Kasumi-1 (cell line): Measurements from ENCODE around the gene GALNT17.

Experiments
- DNase-seq, 2 experiments: peaks; one replicate each; lab custom pipeline; 2025; lab: John Stamatoyannopoulos, UW

Gene GALNT17

DNA sequence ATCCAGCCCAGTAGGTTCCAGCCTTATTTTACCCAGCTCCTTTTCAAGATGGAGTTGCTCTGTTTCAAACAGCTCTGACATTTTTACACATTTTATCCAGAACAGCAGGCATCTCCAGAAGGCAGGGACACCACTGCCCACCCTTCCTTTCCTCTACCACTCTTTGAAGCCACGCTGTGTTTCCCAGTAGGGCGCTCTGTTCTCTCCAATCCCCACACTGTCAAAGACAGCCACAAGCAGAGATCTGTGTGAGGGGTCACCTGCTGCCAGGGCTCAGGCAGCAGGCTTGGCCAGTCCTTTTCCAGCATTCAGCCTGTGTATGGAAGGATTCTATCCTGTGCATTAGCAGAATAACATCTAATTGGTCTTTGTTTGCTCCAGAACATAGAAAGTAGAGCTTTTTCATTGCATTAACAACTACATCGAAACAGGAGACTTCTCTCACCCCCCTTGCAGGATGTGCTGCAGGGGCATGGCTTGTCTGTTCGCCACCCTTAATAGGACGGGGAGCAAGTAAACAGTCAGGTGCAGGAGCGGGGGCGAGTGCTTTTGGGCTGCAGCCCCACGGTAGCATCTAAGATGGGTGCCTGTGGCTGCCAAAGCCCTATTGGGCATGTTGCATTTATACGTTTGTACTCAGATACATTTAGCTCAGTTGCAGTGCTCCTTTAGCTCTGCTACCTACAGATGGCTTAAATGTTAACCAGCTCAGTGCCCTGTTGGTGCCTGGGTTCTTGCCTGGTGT is 326.1 kb downstream of the GALNT17 start:
- no peak for DNase-seq

GRCh38 chr7:71459132-71459531 is 327.2 kb downstream of the GALNT17 start:
- no peak for DNase-seq

DNA sequence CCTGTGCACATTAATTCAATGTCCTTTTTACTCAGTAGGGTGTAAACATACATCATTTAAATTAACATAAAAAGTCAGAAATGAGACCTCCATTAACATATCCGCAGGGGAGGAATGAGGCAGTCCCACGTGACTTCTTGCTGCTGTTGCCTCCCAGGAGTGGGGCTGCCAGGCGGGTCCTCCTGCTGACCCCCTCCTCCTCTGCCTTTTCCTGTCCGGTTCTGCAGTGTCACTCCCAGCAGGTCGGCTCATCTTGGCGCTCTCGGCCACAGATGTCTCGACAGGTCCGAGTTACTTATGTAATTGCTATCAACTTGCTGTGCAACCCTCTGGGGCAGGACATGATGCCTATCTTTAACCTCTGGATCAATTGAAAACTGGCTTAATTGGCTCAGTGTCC is 329.6 kb downstream of the GALNT17 start:
- DNase-seq: no peak

GRCh38 chr7:71465741-71466189 is 333.8 kb downstream of the GALNT17 start:
- no peak for DNase-seq

GRCh38 chr7:71466448-71467145 is 334.7 kb downstream of the GALNT17 start:
- DNase-seq: no peak

- no peak for DNase-seq
These were observed 338.4 kb downstream of the GALNT17 start for GRCh38 chr7:71470326-71470725.

DNA sequence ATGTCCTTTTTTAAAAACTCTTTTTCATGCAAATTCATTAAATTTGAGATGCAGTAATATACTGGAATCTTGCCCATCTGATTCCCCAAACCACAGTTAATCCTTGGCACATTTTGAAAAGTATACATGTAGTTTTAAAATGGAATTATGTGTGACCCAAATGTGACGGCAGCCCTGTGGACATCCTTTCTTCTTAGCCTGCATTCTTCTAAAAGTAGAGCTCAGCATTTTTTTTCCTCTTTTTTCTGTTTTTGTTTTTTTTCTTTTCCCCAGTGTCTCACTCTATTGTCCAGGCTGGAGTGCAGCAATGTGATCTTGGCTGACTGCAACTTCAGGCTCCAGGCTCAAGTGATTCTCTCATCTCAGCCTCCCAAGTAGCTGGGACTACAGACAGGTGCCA is 338.9 kb downstream of the GALNT17 start:
- DNase-seq: no peak

DNA sequence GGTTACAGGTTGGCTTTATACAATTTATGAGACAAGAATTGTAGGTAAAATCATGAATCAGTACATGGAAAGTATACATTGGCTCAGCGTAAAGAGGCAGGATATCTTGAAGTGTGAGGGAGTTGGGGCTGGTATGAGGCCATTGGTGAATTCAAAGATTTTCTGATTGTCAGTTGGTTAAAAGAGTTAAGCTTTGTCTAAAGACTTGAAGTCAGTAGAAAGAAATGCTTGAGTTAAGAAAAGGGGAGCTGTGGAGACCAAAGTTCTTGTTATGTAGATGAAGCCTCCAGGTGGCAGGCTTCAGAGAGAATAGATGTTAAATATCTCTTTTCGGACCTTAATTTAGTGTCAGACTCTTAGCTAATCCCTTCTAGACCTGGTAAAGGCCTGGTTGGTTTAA is 341.0 kb downstream of the GALNT17 start:
- DNase-seq: no peak

GRCh38 chr7:71473366-71473967 is 341.5 kb downstream of the GALNT17 start:
- no peak for DNase-seq

DNA sequence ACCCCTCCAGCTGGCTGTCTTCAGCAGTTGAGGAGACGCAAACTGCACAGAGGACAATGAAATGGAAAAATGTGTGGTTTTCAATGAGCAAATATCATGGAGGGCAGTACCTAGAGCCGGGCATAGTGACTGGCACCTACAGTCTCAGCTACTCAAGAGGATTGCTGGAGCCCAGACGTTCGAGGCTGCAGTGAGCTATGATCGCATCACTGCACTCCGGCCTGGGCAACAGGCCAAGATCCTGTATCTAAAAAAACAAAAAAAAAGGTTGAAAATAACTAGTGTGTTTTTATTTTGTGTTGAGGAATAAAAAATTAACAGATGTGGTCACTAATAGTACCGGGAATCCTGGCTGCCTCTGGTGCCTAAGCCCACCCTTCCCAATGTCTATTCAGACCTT is 345.5 kb downstream of the GALNT17 start:
- no peak for DNase-seq

DNA sequence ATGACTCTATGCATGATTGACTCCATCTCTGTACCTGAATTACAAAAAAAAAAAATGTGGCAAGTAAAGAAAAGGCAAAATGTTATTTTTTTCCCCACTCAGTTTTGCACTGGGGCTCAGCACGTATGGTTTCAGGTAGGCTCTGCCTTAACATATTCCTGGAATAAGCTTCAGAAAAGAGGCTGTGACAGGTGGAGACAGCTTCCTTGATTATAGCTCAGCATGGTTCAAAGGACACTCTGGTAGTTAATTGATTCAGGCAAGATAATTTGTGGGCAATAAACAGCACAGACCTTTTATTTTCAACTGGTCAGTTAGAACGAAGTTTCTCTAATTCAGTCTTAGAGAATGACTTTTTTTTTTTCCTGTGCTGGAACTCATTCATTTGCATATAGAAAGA is 347.3 kb downstream of the GALNT17 start:
- DNase-seq: no peak

GRCh38 chr7:71480791-71481190 is 348.8 kb downstream of the GALNT17 start:
- no peak for DNase-seq

DNA sequence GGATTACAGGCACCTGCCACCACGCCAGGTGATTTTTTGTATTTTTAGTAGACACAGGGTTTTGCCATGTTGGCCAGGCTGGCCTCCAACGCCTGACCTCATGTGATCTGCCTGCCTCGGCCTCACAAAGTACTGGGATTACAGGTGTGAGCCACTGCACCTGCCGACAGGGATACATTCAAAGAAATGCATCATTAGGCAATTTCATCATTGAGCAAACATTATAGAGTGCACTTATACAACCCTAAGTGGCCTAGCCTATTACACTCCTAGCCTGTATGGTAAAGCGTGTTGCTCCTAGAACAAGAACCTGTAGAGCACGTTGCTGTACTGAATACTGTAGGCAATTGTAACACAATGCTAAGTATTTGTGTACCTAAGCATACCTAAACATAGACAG is 350.3 kb downstream of the GALNT17 start:
- no peak for DNase-seq

GRCh38 chr7:71484380-71484779 is 352.4 kb downstream of the GALNT17 start:
- DNase-seq: no peak

DNA sequence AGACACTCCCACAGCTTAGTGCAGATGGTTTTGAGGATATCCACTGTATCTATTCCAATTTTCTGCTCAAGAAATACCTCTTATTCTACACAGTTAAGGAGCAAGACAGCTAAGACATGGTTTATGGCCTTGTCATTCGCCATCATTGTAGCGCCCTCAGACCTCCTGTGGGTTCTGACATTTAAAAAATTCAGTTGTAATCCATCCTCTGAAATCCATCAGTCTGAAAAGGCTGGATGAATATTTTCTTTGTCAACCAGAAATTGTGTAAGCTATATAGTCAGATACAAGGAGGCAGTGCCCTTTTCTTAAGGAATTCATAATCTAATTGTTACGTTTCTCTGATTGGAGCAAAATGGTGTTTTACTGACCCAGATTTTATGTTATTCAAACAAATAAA is 353.6 kb downstream of the GALNT17 start:
- DNase-seq: no peak

DNA sequence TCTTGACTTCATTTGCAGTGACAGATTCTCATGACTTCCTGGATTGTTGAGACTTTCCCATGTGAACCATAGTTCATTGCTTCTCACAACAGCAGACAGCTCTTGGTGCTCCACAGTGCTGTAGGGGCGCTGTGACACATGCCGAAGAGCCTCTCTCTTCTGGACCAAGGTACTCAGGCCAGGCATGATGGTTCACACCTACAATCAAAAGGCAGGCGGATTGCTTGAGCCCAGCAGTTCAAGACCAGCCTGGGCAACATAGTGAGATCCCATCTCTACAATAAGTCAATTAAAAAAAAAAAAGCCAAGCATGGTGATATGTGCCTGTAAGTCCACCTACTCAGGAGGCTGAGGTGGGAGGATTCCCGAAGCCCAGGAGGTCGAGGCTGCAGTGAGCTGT is 354.5 kb downstream of the GALNT17 start:
- DNase-seq: no peak

GRCh38 chr7:71486856-71487628 is 355.1 kb downstream of the GALNT17 start:
- DNase-seq: no peak

DNA sequence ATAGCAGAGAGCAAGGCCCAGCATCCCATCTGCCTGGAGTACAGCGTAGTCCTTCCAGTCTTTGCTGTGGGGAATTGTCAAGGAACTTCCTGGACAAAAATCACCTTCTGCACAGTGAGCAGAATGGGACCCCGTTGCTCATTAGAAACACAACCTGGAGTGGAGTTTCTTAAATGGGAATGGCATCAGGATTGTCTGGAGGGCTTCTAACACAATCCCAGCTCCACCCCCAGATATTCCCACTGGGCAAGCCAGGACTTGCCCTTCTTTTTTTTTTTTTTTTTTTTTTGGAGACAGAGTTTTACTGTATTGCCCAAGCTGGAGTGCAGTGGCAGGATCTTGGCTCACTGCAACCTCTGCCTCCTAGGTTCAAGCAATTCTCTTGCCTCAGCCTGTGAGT is 356.4 kb downstream of the GALNT17 start:
- DNase-seq: no peak

GRCh38 chr7:71491336-71491735 is 359.4 kb downstream of the GALNT17 start:
- no peak for DNase-seq

DNA sequence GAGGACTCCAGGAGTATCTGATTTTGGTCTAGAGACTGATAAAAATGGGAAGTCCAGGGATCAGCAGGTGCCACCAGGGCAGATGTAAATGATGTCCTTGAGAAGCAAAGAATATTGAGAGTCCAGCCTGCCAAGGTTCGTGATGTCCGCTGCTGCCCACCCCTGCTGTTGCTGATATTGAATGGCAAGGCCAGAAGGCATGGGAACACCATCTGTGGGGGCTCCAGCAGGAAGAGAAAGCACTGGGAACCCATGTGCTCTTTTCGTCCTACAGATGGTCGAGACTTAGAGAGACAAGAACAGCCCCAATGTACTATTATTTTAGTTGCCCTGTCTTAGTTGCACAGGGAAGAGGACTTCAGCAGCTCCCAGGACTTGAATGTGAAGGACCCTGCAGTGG is 363.9 kb downstream of the GALNT17 start:
- no peak for DNase-seq

GRCh38 chr7:71497256-71497946 is 365.5 kb downstream of the GALNT17 start:
- no peak for DNase-seq

- DNase-seq: no peak
These were observed 366.4 kb downstream of the GALNT17 start for GRCh38 chr7:71498381-71498780.
